Stimulated activated CD8-positive, alpha-beta memory T cell treated with anti-CD3 and anti-CD28 coated beads, Interleukin-4, amount 100 ng/mL, for 24 hours (primary cell): Measurements from ENCODE around the gene ASPG.

Source experiments
- DNase-seq: peaks from one replicate; pipeline ENCODE4 v3.0.0-alpha.2; 2020; ENCODE audit warnings: low read depth

The ASPG gene

DNA sequence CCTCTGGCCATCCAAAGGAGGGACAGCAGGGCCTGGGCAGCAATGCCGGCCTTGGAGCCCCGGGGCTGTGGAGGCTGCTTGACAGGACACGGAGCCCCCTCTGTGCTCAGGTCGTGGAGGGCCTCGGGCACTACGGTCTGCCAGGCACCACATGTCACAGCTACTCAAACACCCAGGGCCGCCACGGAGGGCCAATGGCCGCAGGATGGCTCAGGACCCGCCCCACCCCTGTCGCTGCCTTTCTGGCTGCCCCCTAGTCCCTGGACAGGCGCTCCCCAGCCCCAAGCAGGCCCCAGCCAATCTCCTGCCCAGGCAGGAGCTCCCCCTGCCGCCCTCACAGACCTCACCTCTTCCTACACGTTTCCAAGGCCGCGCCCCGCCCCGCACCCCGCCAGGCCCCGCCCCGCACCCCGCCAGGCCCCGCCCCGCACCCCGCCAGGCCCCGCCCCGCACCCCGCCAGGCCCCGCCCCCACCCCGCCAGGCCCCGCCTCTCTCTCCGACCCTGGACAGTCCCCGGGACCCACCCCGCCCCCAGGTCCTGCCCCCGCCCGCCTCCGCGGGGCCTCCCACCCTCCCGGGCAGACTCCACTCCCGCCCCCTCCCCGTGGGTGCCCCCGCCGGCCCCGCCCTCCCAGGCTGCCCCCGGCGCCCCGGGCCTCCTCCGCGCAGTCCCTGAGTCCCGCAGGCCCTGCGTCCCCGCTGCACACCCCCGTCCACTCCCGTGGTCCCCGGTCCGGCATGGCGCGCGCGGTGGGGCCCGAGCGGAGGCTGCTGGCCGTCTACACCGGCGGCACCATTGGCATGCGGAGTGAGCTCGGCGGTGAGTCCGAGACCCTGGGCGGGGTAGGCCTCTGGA lies at the start of gene ASPG:
TSS of gene ASPG (plus strand) at position 669 of the 857 bp plus-strand sequence. CDS start at position 740, 71 bp downstream.
- no peak for DNase-seq

DNA sequence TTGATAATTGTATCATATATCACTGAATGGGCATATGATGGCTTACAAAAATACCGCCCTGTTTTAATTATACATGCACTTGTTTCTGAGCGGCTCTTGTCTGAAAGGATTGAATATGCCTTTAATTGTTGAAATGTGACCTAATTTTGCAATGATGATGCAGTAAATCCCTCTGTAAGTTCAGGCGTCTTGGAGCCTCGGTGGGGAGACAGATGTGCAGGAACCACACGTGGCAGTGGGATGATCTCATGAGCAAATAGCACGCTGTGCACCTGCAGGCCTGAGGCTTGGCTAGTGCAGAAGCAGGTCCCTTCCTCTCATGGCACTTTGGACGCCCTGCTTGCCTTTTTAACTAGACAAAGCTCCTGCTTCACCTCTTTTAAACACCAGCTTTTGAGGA lies 49.3 kb upstream of the ASPG start:
- DNase-seq, result no peak

DNA sequence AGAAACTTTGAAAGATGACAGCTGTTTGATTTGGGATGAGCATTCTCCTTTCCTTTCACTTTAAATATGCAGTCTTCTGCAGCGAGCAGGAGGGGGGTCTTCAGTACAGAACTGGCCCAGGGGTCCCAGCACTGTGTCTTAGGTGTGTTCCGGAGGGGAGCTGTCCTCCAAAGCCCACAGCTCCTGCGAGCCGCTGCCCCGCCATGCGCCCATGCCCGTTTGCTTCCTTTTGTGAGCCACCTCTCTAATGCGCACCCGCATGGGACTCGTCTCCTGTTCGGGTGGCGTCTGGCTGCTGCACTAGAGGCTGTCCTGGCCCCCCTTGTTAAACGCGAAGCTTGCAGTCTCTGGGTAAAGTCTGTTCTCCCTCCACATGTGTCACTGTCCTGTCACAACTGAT lies 48.4 kb upstream of the ASPG start:
- no peak for DNase-seq

DNA sequence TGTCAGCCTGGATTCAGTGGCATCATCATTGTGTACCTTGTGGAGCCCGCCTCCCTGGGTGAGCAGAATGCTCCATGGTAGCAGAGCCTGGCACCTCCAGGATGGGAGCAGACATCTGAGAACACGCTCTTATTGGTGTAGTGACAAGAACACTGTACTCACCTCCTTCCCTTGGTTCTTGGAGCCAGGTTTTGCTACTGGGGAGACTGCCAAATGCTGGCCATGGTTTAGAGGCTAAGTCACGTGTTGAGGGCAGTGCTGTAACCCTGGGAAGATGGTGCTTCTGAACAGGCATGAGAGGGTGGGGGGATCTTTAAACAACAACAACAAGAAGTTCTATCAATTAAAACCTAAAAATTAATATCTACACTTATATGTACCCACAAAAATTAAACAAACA lies 47.6 kb upstream of the ASPG start:
- no peak for DNase-seq

DNA sequence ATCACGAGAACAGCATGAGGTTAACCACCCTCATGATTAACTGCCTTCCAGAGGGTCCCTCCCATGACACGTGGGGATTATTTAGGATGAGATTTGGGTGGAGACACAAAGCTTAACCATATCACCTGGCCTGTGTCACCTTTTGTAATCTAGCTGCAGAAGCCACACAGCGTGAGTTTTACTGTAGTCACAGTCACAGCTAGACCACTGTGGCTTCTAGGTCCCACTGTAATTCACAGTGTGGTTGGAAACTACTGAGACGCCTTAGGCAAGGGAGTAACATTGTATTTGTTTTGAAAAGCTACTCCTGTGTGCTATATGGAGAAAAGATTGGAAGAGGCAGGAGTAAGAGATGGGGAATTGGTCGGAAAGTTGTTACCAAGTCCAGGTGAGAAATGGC lies 46.3 kb upstream of the ASPG start:
- DNase-seq, result no peak

DNA sequence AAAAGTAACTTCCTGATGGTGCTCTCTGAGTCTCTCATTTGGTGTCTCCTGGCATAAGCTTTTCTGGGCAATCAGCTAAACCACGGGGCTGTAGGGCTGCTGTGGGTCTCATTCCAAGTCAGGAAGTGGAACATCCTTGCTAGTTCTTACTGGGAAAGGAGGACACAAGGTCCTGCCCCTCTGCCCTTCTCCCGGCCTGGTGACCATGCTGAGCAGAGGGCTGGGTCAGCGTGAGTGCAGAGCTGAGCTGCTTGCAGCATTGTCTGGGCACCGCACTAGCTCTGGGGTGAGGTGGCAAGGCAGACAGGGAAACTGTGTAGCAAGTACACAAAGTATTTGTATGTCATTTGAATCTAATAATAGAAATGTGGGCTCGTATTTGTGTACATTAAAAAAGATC lies 45.0 kb upstream of the ASPG start:
- no peak for DNase-seq

DNA sequence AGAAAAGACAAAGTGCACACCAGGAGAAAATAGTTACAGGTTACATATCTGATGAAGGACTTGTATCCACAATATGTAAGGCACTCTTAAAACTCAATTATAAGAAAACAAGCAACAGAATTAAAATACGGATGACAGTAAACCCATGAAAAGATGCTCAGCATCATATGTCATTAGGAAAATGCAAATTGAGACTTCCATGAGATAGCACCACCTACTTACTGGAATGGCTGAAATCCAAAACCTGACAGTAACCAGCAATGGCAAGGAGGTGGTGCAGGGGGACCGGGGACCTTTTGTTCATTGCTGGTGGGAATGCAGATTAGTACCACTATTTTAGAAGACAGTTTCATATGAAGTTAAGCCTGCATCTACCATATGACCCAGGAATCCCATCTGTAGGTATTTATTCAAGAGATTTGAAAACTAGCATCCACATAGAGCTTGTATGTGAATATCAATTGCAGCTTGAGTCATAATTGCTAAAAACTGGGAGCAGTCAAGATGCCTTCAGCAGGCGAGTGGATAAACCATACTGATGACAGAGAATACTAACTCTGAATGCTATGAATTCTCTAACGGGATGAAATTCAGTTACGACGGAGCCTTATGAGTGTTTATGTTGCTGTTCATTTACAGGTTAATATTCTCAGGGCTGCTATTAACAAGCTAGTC lies 43.9 kb upstream of the ASPG start:
- no peak for DNase-seq

DNA sequence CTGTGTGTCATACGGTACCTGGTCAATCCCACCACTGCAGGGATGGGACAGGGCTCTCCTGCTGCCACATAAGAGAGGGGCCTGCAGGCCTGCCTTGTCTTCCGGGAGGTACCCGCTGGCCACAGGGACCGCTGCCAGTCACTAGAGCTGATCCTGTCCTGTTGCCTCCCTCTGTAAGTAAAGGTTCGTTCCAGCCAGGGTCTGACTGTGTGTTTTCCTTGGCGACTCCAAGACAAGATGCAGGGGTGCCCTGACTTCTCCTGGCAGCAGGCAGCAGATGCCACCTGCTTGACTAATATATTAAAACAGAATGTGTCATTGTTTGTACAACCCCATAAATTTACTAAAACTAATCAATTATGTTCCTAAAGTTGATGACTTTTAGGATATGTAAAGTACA lies 41.5 kb upstream of the ASPG start:
- no peak for DNase-seq

DNA sequence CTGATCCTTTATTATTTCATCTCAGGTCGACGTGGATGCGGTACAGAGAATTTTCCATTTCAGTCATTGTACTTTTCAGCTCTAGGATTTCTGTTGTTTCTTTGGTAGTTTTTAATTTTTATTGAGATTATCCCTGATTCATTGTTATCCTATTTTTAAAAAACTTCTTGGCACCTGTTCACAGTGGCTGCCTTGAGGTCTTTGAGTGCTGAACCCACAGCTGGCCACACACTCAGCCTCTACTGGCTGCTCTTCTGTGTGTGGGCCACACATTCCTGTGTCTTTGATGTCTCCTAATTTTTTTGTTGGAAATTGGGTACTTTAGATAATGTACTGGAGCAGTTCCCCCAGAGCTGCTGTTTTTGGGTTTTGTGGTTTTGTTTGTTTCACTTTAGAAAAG lies 37.7 kb upstream of the ASPG start:
- no peak for DNase-seq

DNA sequence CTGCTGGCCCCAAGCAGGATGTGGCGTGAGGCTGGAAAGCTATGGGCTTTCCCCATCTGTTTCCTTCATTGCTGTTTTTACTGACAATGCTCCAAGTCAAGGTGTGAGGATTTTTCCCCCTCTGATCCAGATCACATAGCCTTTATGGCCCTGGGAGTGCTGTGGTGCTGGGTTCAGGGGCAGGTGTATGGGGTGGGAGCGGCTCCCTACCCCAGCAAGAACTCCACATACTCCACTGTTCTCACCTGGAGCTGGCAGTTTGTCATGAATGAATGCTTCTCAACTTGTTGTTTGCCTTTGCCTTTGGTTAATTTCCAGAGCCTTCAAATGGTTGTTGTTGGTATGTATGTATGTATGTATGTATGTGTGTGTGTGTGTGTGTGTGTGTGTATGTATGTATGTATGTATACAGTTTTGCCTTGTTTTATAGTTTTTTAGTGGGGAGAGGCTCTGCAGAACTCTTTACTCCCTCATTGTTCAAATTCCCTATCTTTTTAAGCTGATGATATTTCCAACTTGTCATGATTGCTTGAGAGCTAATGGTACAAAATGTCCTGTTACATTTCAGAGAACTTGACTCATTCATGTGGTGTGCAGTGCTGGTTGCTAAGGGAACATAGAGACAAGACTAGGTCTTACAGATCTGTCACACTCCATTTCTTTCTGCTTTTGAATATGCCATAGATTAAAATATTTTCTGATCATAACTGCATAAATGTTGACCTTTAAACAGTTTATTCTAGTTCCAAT lies 36.6 kb upstream of the ASPG start:
- no peak for DNase-seq

DNA sequence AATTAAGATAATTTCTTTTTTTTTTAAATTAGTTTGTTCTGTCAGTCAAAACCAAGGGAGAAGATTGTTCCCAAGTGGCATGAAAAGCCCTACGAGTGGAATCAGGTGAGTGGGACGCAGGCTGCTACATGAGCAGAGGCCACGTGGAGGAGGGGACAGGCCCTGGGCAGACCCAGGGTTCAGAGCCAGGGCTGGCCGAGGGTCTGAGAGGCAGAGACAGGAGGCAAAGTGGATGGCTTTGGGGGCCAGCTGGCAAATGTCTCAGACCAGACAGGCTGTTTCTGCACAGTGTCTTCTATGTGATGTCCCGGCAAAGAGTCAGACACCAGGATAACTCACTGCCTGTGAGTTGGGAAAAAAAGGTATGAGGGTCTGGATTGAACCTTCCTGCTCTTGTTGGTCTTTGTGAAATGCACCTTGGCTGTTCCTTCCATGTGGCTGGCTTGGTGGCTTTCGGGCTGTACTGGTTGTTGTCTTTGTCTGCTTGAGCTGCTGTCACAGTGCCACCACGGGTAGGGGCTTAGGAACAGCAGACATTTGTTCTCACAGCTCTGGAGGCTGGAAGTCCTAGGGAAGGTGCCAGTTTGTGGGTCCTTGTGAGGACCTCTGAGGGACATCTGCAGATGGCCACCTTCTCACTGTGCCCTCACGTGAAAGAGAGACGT lies 35.8 kb upstream of the ASPG start:
- DNase-seq, result no peak

DNA sequence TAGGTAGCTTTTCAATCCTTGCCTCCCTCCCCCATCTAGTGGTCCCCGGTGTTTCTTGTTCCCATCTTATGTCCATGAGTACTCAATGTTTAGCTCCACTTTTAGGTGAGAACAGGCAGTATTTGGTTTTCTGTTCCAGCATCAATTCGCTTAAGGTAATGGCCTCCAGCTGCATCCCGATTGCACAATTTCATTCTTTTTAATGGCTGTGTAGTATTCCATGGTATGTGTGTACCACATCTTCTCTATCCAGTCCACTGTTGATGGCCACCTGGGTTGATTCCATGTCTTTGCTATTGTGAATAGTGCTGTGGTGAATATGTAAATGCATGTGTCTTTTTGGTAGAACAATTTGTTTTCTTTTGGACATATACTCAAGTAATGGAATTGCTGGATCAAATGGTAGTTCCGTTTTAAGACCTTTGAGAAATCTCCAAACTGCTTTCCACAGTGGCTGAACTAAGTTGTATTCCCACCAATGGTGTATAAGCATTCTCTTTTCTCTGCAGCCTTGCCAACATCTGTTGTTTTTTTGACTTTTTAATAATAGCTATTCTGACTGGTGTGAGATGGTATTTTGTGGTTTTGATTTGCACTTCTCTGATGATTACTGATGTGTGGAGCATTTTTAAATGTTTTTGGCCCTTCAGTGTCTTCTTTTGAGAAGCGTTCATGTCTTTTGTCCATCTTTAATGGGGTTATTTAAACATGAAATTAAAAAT lies 34.2 kb upstream of the ASPG start:
- DNase-seq, result no peak

DNA sequence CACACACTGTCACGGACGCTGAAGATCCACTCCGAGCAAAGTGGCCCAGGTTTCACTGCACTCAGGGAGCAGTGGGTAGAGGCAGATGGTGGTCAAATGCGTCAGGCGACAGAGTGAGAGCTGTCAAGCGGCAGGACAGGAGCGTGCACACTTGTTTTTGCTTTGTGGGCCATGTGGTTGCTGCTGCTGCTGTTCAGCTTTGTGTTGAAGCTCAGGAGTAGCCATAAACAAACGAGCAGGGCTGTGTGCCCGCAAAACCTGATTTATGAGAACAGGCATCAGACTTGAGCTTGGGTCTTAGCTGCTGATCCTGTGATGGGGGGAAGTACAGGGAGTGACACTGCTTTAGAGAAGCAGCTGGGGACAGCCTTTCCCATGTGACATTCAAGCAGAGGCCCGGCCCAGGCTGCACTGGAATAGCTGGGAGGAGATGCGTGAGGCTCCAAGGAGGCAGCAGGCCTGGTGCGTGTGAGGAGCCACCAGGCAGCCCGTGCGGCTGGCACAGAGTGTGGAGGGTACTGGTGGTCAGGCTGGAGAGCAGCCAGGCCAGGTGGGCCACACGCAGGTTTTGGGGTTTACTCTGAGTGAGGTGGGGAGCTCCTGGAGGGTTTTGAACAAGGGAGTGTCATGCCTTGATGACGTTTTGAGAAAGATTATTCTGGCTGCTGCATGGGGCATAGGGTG lies 31.1 kb upstream of the ASPG start:
- DNase-seq, result no peak

DNA sequence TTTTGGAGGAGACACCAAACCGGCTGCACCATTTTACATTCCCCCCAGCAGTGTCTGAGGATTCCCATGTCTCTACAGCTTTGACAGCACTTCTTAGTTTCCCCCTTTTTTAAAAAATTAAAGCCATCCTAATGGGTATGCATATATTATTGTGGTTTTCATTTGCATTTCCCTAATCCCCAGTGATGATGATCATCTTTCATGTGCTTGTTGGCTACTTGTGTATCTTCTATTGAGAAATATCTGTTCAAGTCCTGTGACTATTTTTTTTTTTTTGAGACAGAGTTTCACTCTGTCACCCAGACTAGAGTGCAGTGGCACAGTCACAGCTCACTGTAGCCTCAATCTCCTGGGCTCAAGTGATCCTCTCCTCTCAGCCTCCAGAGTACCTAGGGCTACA lies 23.2 kb upstream of the ASPG start:
- no peak for DNase-seq

DNA sequence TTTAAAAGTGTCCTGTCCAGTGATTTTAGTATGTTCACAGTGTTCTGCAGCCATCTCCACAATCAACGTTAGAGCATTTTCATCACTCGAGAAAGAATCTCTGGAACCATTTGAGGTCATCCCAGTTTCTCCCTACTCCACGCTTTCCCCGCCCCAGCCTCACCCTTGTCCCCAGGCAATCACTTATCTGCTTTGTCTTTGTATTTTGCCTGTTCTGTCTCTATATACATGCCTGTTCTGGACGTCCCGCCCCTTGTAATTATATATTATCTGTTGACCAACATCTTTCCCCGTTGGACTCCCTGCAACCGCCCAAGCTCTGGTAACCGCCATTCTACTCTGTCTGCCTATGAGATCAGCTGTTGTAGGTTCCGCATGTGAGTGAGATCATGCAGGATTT lies 21.5 kb upstream of the ASPG start:
- no peak for DNase-seq

DNA sequence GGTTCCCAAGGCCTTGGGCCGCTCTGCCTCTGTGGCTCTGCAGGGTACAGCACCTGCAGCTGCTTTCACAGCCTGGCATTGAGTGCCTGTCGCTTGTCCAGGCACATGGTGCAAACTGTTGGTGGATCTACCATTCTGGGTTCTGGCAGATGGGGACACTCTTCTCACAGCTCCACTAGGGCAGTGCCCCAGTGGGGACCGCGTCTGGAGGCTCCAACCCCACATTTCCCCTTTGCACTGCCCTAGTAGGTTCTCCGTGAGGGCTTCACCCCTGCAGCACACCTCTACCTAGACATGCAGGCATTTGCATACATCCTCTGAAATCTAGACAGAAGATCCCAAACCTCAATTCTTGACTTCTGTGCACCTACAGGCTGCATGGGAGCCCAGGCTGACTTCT lies 19.2 kb upstream of the ASPG start:
- no peak for DNase-seq

DNA sequence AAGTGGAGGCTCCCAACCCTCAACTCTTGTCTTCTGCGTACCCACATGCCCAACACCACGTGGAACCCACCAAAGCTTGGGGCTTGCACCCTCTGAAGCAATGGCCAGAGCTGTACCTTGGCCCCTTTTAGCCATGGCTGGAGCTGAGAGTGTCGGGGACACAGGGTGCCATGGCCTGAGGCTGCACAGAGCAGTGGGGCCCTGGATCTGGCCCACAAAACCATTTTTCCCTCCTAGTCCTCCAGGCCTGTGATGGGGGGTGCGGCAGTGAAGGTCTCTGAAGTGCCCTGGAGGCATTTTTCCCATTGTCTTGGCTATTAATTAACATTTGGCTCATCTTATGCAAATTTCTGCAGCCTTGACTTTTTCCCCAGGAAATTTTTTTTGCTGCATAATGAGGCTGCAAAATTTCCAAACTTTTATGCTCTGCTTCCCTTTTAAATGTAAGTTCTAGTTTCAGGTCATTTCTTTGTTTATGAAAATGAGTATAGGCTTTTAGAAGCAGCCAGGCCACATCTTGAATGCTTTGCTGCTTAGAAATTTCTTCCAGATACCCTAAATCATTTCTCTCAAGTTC lies 18.7 kb upstream of the ASPG start:
- DNase-seq, result no peak

DNA sequence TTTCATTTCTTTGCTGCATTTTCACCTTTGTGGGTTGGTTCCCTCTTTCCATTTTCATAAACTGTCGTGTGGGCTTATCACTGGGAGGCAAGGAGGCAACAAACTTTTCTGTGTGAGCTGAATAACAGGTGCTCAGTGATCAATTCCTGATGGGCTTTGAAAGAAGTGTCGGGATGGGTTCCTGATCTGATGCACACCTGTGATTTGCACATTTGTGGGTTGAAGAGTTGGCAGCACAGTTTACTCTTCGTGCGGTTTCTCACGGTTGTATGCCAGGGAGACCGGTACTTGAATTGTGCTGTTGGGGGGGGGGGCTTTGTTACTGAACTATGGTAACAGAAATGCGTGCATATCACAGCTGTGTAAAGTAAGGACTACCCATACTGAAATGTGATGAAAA lies 16.0 kb upstream of the ASPG start:
- DNase-seq, result no peak

DNA sequence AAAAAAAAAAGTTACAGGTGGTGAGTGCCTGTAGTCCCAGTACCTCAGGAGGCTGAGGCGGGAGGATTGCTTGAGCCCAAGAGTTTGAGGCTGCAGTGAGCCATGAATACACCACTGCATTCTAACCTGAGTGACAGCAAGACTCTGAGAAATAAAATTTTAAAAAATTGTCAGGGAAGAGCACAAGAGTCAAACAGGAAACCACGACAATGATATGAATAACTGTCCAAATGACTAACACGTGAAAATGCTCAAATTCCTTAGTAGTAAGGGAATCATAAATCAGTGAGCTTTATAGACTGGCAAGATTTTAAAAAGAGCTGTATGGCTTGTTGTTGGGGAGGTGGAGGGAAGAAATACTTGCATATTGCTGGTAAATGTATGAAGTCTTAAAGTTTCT lies 12.9 kb upstream of the ASPG start:
- no peak for DNase-seq

DNA sequence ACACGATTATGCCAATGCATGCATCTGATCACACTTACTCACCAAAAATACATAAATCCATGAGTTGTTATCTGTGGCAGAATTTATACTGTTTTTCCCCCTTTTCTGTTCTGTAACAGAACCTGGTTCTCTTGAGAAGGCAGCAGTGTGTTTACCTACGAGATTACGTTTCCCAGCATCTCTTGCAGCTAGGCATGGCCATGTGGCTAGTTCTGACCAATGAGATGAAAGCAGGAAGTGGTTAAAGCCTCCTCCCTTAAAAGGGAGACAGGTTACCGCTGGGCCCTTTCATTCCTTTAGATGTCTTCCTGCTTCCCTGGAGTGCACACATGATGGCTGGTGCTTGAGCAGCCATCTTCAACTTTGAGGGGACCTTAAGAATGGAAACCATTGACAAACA lies 11.7 kb upstream of the ASPG start:
- DNase-seq, result no peak
